ENCODE results near the gene DLG1.
"Not testable (repeated sequence)": the region's sequence is repeated elsewhere in the genome, so short reads cannot be mapped to it uniquely, and the experiment has no call there.

DLG1 gene

DNA sequence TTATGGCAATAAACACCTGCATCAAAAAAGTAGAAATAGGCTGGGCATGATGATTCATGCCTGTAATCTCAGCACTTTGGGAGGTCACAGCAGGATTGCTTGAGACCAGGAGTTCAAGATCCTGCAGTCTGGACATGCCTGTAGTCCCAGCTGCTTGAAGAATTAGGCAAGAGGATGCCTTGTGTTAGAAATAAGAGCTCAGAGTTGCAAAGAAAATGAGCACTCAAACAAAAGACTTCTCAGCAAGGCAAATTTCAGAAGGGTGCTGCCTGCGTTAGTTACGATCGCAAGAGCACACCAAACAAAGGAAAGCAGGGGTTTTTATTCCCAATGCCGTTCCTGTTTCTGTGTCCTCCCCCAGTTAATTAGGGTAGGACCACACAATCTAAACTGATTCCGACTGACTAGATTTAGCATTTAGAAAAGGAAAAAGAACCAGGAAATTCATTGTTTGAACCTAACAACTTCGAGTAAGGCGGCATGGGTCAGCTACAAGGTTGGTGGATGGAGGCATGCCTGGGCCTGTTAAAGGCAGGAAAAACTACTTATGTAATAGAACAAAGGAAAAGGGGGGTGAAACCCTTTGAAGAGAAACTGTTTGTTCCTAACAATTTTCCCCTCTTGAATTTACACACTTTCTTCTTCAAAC is 55.5 kb downstream of the DLG1 start:
- no peak for DNase-seq (ENCODE audit: low spot score)

DNA sequence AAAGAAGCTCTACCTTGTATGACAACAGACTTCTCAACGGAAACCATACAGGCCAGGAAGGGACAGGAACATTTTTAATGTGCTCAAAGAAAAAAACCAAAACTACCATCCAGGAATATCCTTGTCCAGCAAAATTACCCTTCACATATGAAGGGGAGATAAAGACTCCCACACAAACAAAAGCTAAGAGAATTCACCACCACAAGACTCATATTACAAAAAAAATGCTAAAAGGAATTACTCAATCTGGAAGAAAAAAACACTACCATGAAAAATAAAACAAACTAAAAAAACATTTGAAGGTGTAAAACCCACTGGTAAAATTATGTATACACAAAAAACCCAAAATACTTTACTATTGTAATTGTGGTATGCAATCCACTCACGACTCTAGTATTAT is 57.2 kb downstream of the DLG1 start:
- no peak for DNase-seq (ENCODE audit: low spot score)

DNA sequence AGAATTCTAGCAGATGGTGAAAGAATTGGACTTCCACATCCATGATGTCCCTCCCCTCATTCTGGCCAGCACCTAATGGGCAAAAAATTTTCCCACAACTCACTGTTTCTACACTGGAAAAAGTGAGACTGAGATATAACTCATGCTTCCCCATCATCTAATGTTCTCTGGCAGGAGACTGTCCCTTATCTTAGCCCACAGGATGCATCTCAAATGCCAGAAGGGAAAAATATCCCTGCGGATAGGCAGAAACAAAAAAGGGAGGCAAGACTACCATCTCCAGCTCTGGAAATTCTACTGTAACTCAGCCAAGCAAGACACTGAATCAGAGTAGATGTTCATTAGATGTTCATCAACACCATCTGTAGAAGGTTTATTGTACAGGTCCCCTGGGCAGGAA is 58.6 kb downstream of the DLG1 start:
- no peak for DNase-seq (ENCODE audit: low spot score)

DNA sequence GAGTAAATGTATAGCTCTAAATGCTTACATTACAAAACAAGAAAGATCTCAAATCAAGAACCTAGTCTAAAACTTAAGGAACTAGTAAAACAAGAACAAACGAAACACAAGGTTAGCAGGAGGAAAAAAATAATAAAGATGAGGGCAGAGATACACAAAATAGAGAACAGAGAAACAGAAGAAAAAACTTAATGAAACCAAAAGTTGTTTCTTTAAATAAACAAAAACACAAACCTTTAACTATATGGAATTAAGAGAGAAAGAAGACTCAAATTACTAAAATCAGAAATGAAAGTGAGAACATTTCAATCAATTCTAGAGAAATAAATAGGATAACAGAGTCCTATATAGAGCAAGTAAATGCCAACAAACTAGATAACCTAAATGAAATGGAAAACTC is 59.6 kb downstream of the DLG1 start:
- no peak for DNase-seq (ENCODE audit: low spot score)

DNA sequence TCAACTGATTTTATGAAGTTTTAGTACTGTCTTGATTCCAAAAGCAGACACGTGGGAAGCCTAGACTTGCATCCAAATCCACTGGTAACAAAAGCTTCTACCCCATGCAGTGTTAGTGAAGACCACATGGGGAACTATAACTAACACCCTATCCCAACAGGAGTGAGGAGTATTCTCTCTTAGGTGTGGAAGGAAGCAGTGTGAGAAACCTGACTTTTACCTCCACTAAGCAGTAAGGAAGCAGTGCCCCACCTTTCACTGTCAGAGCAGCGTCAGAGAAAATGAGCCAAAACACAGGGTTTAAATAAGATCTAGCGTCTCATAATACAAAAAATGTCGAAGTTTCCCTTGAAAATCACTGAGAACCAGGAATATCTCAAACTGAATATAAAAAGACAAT is 60.5 kb downstream of the DLG1 start:
- DNase-seq (ENCODE audit: low spot score): no peak

DNA sequence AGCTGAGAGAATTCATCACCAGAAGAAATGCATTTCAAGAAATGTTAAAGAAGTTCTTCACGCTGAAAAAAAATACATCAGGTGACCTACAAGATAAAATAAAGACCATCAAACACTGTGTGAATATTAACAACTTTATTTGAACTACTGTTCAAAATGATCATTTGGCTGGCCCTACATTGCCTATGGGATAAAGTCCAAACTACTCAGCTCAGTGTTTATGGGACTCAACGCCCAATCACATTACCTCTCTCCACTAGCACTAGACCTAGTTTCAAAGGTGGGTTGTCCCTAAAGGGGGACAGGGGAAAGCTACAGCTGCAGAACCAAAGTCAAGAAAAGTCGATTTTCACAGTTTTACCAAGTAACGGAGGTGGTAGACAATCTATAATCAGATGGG is 62.0 kb downstream of the DLG1 start:
- peak; percentile 25 for DNase-seq (ENCODE audit: low spot score)

DNA sequence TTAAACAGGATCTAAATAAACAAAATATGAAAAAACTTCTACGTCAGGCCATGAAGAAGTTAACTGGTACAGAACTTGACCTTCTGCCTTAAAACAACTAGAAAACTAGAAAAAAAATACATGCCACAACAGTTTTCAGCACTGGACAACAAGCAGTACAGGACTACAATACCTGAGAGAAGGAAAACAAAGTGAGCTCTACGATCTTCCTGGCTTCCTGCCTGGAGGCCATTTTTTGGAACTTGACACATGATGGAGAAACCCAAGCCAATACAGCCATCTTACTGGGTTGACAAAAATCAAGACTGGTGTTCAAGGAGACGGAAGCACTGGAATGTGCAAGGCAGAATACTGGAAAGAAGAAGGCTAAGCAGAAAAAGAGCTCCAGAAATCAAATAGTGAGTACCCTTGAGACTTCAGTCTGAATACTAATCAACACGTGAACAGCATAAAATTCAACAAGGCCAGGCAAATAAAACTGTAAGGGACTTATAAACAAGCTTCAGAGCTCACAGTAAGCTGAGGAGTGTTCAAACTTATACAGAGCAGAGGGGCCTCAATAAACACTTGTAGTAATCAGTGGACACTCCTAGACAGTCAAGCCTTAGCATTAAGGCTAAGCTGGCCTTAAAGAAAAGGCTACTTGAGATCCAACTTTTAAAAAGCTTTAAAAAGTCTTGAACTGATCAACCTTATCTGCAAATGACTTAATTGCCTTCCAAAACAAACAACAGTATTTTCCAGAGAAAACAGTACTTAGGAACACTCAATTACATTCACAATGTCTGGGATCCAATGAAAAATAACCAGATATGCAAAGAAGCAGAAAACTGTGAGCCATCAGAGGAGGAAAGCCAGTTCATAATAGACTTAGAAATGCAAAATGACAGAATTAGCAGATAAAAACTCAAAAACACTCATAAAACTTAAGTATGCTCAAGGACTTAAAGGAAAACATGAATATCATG is 63.2 kb downstream of the DLG1 start:
- DNase-seq (ENCODE audit: low spot score): no peak

DNA sequence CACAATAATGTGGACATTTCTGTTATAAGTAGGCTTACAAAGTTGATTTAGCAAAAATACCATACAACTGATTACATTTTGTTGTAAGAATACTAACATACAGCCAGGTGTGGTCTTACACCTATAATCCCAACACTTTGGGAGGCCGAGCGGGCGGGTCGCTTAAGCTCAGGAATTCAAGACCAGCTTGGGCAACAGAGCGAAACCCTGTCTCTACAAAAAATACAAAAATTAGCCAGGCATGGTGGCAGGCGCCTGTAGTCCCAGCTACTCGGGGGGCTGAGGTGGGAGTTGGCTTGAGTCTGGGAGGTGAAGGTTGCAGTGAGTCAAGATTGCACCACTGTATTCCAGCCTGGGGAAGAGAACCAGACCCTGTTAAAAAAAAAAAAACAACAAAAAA is 67.1 kb downstream of the DLG1 start:
- no peak for DNase-seq (ENCODE audit: low spot score)

DNA sequence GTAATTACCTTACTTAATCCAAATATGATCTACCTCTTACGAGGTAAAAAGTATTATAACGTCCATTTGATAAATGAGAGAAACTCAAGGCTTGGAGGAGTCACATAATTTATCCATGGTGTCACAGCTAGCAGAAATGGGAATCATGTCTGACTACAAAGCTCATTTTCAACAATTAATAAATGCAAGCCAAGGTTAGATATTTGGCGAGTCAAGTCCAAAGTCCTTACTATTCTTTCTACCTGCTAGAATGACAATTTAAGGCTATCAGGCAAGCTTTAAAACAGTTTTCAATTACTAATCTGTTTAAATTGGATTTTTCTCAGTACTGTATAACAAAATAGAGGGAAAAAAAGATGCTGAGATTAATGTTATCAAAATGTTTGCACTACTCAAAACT is 68.6 kb downstream of the DLG1 start:
- DNase-seq (ENCODE audit: low spot score): no peak

DNA sequence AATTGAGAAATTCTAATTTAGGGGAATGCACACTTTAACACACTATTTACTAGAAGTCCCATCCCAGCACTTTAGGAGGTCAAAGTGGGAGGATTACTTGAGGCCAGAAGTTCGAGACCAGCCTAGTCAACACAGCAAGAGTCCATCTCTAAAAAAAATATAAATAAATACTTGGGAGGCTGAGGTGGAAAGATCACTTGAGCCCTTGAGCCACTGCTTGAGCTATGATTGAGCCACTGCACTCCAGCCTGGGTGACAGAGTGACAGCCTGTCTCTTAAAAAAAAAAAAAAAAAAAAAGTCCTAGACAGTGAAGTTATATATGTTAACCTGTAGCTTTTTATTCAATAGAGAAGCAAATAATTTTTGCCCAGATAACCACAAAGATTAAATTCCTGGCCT is 69.2 kb downstream of the DLG1 start:
- DNase-seq (ENCODE audit: low spot score): no peak

DNA sequence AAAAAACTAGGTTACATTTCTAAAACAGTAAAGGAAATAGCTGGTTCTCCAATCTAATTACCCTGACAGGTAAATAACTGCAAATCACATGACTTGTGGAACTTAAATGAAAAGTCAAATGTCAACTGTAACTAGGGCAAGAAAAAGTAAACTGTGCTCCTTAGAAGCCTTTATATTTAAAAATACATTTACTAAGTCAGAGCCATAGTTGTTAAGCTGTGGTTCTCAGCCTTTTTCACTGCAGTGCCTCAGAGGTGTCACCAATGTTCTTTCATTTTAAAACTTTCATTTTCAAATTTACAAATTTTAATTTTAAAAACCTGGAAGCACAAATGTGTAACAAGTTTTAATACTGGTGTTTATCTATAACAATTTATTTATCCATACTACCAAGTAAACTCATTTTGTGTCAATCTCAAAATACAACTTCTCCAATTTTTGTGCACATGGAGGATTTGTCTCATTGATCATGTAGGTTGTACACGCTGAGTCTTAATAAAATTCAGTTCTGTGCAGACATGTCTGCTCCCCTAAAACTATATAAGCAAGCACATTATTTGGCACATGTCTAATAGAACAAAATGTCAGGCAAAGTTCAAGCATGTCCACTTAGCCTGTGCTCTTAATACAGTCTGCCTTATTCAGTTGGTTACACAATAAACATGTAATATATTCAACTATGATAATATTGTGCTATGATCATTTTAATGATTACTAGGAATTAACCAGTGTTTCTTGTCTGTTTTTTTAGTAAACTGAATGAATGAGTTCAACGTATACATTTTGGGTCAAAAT is 70.4 kb downstream of the DLG1 start:
- DNase-seq (ENCODE audit: low spot score): no peak

DNA sequence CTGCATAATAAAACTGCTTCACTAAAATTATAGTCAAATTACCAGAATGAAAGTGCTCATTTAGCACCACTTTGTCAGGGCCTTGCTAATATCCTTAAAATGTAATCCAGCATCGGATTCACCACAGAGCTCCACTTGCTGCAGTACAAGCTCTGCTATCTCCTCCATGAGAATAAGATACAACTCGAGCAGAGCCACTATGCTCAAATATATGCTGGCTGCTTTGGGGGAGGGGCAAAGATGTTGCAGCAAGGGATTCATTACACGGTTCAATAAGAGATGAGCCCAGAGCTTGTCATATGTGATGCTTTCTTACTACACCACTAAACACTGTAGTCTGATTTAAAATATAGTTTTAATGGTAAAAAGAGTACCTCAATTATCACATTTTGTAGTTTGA is 72.2 kb downstream of the DLG1 start:
- DNase-seq (ENCODE audit: low spot score): no peak

DNA sequence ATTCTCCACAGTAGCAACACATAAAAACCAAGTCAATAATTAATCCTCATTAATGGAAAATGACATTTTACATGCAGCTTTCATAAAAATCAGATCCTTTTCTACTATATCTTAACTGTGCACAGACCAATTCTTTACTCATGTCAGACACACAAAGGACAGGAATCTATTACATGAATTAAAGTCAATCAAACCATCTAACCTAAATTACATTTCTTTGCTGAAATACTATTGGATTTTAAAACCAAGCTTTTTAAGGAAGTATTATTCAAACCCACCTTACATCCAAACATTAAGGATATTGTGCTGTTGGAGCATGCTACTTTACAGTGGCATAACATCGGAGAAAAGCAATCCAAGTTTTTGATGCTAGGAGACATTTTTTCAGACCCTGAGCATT is 72.8 kb downstream of the DLG1 start:
- no peak for DNase-seq (ENCODE audit: low spot score)

DNA sequence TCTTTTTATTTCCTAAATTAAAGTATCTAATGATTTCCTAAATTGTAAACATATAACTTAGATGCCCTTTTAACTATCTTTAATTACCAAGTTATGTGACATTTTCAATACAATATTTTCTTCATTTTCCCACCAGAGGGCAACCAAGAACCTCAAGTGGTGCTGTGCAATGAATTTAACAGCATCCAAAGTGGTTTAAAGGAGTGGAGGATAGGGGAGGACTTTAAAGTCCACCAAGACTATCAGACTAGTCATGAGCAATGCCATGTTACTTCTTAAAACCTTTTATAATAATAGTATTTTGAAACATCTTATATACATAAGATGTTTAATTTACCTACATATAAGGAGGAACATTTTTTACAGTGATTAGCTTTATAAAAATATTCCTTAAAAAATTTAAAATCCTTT is 74.4 kb downstream of the DLG1 start:
- peak; percentile 37 for DNase-seq (ENCODE audit: low spot score)

DNA sequence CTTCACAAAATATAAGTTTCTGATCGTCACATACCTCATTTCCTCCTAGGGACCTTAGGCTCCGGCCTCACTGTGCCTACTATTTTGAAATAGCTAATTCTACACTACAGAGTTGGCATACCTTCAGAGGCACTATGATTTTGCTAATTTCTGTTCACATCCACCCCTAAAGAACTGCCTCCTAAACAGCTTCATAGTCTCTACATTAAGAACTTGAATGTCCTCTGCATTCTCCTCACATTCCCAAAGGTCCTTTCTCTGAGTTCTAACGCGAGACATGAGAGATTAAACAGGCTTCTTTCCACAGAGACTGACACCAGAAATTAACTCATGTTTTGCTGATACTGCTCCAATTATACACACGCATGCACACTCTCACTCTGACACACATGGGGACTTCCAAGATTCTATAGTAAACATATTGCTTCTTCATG is 75.5 kb downstream of the DLG1 start:
- DNase-seq (ENCODE audit: low spot score): no peak

DNA sequence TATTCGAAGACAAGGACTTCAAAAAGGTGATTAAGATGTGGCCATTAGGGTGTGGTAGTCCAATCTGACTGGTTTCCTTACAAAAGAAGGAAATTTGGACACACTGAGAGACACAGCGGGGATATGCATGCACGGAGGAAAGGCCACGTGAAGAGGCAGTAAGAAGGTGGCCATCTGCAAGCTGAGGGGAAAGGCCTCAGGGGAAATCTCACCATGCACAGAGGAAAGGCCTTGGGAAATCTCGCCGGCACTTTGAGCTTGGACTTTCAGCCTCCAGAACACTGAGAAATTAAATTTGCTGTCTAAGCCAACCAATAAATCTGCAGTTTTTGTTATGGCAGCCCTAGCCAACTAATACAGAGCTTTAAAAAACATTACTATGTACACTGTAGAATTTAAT is 78.8 kb downstream of the DLG1 start:
- no peak for DNase-seq (ENCODE audit: low spot score)

DNA sequence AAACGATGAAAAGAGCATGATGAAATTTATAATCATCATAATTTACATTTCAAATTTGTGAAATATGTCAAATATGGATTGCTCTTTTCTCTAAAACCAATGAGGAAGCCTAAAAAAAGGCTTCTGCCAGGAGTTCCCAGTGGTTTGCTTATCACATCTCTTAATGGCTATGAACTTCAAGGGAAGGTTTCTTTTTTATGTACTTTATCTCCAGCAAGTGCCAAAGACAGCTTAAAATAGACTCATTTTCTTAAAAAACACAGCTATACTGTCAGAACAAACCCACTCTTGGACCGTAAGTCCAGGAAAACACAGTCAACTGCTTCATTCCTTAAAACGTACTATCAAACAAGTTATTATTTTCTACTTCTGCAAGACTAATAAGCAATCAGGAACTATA is 80.2 kb downstream of the DLG1 start:
- DNase-seq (ENCODE audit: low spot score): no peak

DNA sequence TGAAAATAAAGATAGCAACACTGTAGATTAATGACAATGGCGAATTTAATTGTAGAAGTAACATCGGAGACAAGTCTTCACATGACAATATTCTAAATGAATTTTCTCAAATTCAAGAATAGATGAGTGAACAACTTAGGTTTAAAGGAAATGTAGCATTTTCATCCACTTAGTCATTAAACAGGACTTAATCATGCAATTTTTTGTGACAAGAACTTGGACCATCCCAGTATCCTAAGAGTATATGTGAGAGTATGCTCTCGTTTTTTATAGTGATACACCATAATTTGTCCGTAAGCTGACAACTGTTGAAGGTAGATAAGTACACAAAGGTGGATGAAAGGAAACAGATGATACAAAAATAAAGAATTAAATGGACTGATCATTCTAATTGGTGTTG is 81.5 kb downstream of the DLG1 start:
- no peak for DNase-seq (ENCODE audit: low spot score)

DNA sequence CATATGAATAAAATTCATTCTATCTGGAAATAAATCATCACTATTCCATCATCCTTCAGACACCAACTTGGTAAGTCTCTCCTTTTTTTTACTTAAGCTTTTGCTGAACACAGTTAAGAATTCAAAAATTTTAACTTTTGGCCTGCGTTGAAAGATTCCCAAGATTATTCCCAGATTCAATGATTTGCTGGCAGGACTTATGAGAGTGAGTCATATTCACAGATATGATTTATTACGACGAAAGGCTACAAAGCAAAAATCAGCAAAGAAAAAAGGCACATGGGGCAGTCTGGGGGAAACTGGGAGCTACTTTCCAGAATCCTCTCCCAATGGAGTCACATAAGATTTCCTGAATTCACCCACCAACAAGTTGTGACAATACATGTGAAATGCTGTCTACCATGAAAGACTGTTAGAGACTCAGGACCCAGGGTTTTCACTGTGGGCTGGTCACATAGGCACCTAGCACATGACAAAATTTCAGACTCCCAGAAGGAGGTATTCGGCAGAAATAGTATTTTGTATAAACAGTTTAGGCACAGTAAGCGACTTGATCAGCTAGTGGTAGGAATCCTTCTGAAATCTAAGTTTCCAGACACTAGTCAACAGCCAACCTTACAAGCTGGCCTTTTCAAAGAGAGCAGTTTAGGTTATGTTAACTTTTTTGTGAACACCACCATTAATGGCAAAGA is 82.1 kb downstream of the DLG1 start:
- no peak for DNase-seq (ENCODE audit: low spot score)

DNA sequence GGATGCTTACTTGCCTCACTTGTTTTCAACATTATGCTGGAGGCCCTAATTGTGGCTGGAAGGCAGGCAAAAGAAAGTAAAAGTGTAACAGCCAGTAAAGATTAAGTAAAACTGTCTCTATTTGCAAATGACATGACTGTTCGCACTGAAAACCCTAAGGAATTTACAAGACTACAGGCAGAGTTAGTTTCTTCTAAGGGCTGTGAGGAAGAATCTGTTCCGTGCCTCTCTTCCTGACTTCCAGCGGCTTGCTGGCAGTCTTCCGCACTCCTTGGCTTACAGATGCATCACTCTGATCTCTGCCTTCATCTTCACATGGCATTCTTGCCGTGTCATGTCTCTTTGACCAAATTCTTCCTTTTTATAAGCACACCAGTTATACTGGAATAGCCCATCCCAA is 86.1 kb downstream of the DLG1 start:
- no peak for DNase-seq (ENCODE audit: low spot score)

DNA sequence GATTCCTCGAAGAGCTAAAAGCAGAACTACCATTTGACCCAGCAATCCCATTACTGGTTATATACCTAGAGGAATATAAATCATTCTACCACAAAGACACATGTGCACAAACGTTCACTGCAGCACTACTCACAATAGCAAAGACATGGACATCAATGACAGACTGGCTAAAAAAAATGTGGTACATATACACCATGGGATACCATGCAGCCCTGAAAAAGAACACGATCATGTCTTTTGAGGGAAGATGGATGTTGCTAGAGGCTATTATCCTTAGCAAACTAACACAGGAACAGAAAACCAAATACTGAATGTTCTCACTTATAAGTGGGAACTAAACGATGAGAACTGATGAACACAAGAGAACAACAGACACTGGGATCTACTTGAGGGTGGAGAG is 86.7 kb downstream of the DLG1 start:
- not testable (repeated sequence) for DNase-seq (ENCODE audit: low spot score)
